Cardiac muscle cell (in vitro differentiated cells and primary cell): ENCODE measurements around the gene PRSS3. TPM values are rescaled to one million over a fixed set of nuclear protein-coding genes. Genes with fewer than 3 reads are reported as not detected.
"Not testable (repeated sequence)": the region's sequence is repeated elsewhere in the genome, so short reads cannot be mapped to it uniquely, and the experiment has no call there.

Source experiments
- DNase-seq, 2 donors: peaks; one replicate each; pipeline versions ENCODE4 v3.0.0 to v3.0.0-alpha.2; 2010 to 2017; ENCODE audit warnings: low read depth in 1 of 2, low spot score in 1 of 2
- H3K27ac ChIP-seq: fragments of 200-600 bp; sonication (generic); 2 replicates; pipeline ENCODE4 v1.5.1; 2016
- H3K27me3 ChIP-seq: fragments of 200-600 bp; sonication (generic); 2 replicates; pipeline ENCODE4 v1.6.0; 2016; ENCODE audit warnings: control low read depth
- H3K36me3 ChIP-seq: fragments of 200-600 bp; sonication (generic); 2 replicates; pipeline ENCODE4 v1.5.1; 2016; ENCODE audit warnings: control low read depth
- H3K4me1 ChIP-seq: fragments of 200-600 bp; sonication (generic); 2 replicates; pipeline ENCODE4 v1.8.1; 2017; ENCODE audit warnings: low read depth, mild to moderate bottlenecking, mixed run types
- H3K4me3 ChIP-seq: fragments of 200-600 bp; sonication (generic); 2 replicates; pipeline ENCODE4 v1.5.1; 2016; ENCODE audit warnings: mild to moderate bottlenecking
- H3K9me3 ChIP-seq: fragments of 200-600 bp; sonication (generic); 2 replicates; pipeline ENCODE4 v1.5.1; 2017; ENCODE audit warnings: low read depth, mild to moderate bottlenecking, control low read depth
- CTCF ChIP-seq: IDR thresholded peaks from 2 replicates; pipeline ENCODE4 v1.5.1; 2012; ENCODE audit warnings: low read depth, mild to moderate bottlenecking, low read length
- polyA plus RNA-seq: library from polyadenylated mRNA; unstranded; fragments of >200 nt; fragmentation: Nextera tagmentation; extraction: Ambion mirVana; gene quantifications from 2 replicates; pipeline ENCODE4 v1.2.1, GENCODE V29; 2016
- total RNA-seq: library from RNA; depleted of rRNA; stranded (reverse); fragments of >200 nt; gene quantifications from 2 replicates; pipeline ENCODE4 v1.2.3, GENCODE V29; 2016

Gene PRSS3
- total and polyA plus RNA-seq, 2 experiments from 2014 or later: 0.24 TPM; not detected in 1

DNA sequence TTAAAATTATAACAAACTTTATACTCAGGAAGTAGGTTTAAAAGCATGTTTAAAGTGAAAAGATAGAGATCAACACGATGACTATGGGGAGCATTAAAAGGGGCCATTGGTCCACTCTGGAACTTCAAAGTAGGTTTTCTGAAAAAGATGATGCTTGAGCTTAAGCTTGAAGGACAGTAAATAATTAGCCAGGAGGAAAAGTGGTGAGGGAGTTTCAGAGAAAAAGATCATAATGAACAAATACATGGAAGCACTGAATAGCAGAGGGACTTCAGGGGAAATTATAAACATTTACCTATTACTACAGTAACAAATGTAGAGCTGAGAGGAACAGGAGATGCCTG is 13.6 kb downstream of the PRSS3 start:
- not testable (repeated sequence) for H3K4me3 ChIP-seq, DNase-seq, H3K36me3 ChIP-seq, H3K27ac ChIP-seq, H3K9me3 ChIP-seq, H3K27me3 ChIP-seq, H3K4me1 ChIP-seq

GRCh38 chr9:33809506-33809905 is 14.1 kb downstream of the PRSS3 start:
- H3K9me3 ChIP-seq: no peaks in the 10 kb centered on the region
- DNase-seq: no peak
- no peak overlapping the region for H3K4me3 ChIP-seq
- no peaks in the 10 kb centered on the region for H3K4me1 ChIP-seq
- no peaks in the 10 kb centered on the region for H3K36me3 ChIP-seq
- no peak for TF ChIP-seq CTCF
- no peaks in the 10 kb centered on the region for H3K27me3 ChIP-seq
- H3K27ac ChIP-seq: no peak overlapping the region

GRCh38 chr9:33813712-33814641 is 18.6 kb downstream of the PRSS3 start:
- DNase-seq: peak; percentile 48 to 59
- Histone ChIP-seq H3K4me3 (no peak overlapping the region), H3K27ac (no peak overlapping the region), H3K9me3 (no peaks in the 10 kb centered on the region), H3K27me3 (no peaks in the 10 kb centered on the region), H3K4me1 (peaks cover 2% of the 10 kb centered on the region), H3K36me3 (no peaks in the 10 kb centered on the region)
- peak; percentile 59 for TF ChIP-seq CTCF

DNA sequence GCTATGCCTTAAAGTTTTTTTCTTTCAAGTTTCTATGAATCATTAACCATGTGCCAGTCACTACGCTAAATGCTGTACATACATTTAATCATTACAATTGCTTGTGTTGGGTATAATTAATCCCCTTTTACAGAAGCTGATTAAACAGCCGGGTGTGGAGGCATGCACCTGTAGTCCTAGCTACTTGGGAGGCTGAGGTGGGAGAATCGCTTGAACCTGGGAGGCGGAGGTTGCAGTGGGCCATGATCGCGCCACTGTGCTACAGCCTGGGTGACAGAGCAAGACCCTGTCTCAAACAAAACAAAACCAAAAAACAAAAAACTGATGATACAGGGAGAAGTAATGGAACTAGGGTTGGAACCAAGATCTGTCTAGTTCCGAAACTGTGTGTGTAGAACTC is 20.4 kb downstream of the PRSS3 start:
- Histone ChIP-seq H3K4me1 (peaks cover 5% of the 10 kb centered on the region), H3K27me3 (no peaks in the 10 kb centered on the region), H3K4me3 (no peak overlapping the region), H3K36me3 (no peaks in the 10 kb centered on the region), H3K27ac (peak overlapping the region; percentile 100), H3K9me3 (no peaks in the 10 kb centered on the region)
- TF ChIP-seq CTCF: no peak
- DNase-seq: no peak

DNA sequence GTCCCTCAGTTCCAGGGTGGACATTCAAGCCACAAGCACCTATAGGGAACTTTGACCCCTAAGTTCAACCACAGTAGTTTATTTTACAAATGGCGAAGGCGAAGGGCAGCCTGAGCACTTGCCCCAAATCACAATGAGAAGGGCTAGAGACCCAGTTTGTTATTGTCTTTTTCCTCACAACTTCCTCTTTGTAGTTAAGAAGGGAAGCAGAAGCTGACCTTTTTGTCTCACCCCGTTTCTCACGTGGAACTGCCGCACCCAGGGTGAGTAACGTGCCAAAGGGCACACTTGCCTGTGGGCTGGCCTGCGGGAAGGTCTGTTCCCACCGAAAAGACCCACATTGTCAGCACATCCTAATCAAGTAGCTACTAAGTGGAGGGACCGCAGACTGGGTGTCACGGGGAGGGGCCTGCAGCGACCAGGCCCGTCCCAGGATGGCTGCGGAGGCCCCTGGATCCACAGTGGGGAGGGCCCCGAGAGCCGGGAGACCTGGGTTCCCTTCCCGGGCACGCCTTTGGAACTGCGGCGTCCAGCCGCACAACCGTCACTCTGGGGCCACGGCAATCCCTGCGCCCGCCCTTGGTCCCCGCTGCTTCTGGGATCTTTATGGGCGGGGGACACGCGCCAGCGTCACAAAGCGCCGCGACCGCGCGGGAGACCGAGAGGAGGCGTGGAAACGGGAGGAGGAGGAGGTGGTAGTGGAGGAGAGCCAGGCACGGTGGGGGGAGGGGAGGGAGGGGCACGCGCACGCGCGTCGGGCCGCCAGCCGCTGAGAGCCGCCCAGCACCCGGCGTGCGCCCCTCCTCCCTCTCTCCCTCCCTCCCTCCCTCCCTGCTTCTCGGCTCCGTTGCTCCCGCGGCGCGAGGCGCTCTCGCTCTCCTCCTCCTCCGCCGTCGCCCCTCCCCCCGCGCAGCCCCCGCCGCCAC is 21.2 kb downstream of the PRSS3 start, which contains the start of gene UBE2R2:
TSS of gene UBE2R2 (plus strand) at position 834 of the 926 bp plus-strand sequence. CDS start 598 bp downstream, outside the sequence.
- H3K27ac ChIP-seq: peak within 1 kb of the TSS; percentile 100
- H3K36me3 ChIP-seq: no peaks in the 10 kb centered on the region
- DNase-seq: peak; percentile 93 to 95
- no peaks in the 10 kb centered on the region for H3K27me3 ChIP-seq
- no peak for TF ChIP-seq CTCF
- H3K9me3 ChIP-seq: no peaks in the 10 kb centered on the region
- peak within 1 kb of the TSS; percentile 96 for H3K4me3 ChIP-seq
- H3K4me1 ChIP-seq: peaks cover 5% of the 10 kb centered on the region
